Neural crest cell (in vitro differentiated cells): Measurements from ENCODE around the gene ITGAE. TPM values are rescaled to one million over a fixed set of nuclear protein-coding genes. Genes with fewer than 3 reads are reported as not detected.

Experiments used
- DNase-seq: peaks from one replicate; pipeline ENCODE4 v3.0.0; 2021; ENCODE audit warnings: low read depth, mixed read lengths, low spot score
- H3K27ac Mint-ChIP-seq: one replicate; pipeline ENCODE4 v1.8.0; 2021; ENCODE audit warnings: mild to moderate bottlenecking, mixed read lengths; ENCODE audit not compliant: unreplicated experiment
- H3K27me3 Mint-ChIP-seq: 2 replicates; pipeline ENCODE4 v1.8.0; 2021; ENCODE audit warnings: low read depth, mild to moderate bottlenecking, mixed read lengths
- H3K36me3 Mint-ChIP-seq: 2 replicates; pipeline ENCODE4 v1.8.0; 2021; ENCODE audit warnings: low read depth, mild to moderate bottlenecking, mixed read lengths
- H3K4me1 Mint-ChIP-seq: 2 replicates; pipeline ENCODE4 v1.8.0; 2021; ENCODE audit warnings: mixed read lengths
- H3K4me3 Mint-ChIP-seq: one replicate; pipeline ENCODE4 v1.8.0; 2021; ENCODE audit warnings: mild to moderate bottlenecking, mixed read lengths
- H3K9me3 Mint-ChIP-seq: 2 replicates; pipeline ENCODE4 v1.8.0; 2021; ENCODE audit warnings: mixed read lengths
- total RNA-seq: library from RNA; stranded (reverse); gene quantifications from 2 replicates; pipeline ENCODE4 v1.2.1, GENCODE V29; 2021
- TF ChIP-seq, protein P1 (sequence below): fragments of 200-600 bp; sonication (generic); conservative IDR thresholded peaks from 2 replicates; pipeline ENCODE4 v1.5.0; 2021; ENCODE audit warnings: antibody characterized with exemption, mild to moderate bottlenecking

The ITGAE gene
- total RNA-seq, 1 donor from 2014 or later: 43.1 TPM

DNA sequence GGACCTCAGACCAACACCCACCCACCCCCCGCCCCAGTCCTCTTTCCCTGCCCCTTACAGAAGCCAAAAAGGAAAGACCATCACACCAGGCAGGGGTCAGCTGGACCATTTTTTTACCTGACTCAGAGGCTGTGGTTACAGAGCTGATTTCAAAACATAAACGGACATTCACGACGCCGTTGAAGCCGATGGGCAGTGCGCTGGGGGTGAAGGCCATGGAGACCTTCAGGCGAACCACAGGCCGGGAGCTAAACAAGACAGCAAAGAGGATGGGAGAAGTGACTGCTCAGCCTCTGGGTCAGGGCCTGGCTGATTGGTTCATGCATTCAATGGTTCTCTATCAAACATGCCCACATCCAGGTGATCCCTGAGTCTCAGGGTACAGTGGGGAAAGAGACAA is 53.2 kb downstream of the ITGAE start:
- no peaks in the 10 kb centered on the region for H3K9me3 Mint-ChIP-seq
- no peak for DNase-seq
- TF ChIP-seq, protein P1, sequence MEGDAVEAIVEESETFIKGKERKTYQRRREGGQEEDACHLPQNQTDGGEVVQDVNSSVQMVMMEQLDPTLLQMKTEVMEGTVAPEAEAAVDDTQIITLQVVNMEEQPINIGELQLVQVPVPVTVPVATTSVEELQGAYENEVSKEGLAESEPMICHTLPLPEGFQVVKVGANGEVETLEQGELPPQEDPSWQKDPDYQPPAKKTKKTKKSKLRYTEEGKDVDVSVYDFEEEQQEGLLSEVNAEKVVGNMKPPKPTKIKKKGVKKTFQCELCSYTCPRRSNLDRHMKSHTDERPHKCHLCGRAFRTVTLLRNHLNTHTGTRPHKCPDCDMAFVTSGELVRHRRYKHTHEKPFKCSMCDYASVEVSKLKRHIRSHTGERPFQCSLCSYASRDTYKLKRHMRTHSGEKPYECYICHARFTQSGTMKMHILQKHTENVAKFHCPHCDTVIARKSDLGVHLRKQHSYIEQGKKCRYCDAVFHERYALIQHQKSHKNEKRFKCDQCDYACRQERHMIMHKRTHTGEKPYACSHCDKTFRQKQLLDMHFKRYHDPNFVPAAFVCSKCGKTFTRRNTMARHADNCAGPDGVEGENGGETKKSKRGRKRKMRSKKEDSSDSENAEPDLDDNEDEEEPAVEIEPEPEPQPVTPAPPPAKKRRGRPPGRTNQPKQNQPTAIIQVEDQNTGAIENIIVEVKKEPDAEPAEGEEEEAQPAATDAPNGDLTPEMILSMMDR: no peak
- H3K36me3 Mint-ChIP-seq: no peaks in the 10 kb centered on the region
- H3K27me3 Mint-ChIP-seq: no peaks in the 10 kb centered on the region
- H3K4me3 Mint-ChIP-seq: no peak overlapping the region
- H3K27ac Mint-ChIP-seq: peak overlapping the region; percentile 75
- H3K4me1 Mint-ChIP-seq: no peaks in the 10 kb centered on the region

DNA sequence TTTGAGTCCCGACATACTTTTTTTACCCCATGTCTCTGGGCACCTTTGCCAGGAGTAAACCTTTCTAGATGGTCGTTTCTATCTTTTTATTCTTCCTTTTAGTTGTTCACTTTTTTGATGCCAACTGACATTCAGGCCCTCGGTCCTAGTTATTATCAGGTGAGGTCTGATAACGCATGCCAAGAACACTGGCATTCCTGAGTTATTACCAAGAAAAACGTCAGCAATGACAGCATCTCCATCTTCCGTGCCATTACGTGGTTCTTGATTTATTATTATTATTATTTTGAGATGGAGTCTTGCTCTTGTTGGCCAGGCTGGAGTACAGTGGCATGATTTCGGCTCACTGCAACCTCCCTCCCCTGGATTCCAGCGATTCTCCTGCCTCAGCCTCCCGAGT is 55.9 kb downstream of the ITGAE start:
- TF ChIP-seq, protein P1: no peak
- no peaks in the 10 kb centered on the region for H3K4me1 Mint-ChIP-seq
- H3K9me3 Mint-ChIP-seq: no peaks in the 10 kb centered on the region
- no peak overlapping the region for H3K27ac Mint-ChIP-seq
- H3K27me3 Mint-ChIP-seq: no peaks in the 10 kb centered on the region
- H3K4me3 Mint-ChIP-seq: no peak overlapping the region
- H3K36me3 Mint-ChIP-seq: no peaks in the 10 kb centered on the region
- DNase-seq: no peak

DNA sequence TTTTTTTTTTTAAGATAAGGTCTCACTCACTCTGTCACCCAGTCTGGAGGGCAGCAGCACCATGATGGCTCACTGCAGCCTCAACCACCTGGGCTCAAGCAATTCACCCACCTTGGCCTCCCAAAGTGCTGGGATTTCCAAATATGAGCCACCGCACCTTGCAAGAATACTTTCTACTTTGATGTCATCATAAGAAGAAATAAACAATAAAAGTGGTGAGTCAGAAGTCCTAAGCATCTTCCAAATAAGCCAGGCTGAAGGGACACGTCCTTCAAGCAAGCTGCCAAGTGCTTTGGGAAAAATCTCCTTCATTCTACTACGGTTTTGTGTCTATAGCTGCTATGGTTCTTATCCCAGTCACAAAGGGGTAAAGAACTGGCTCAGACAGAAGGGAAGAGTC is 57.0 kb downstream of the ITGAE start:
- Mint-ChIP-seq H3K27ac (no peak overlapping the region), H3K9me3 (no peaks in the 10 kb centered on the region), H3K27me3 (no peaks in the 10 kb centered on the region), H3K36me3 (no peaks in the 10 kb centered on the region), H3K4me3 (no peak overlapping the region), H3K4me1 (no peaks in the 10 kb centered on the region)
- TF ChIP-seq, protein P1: no peak
- no peak for DNase-seq

DNA sequence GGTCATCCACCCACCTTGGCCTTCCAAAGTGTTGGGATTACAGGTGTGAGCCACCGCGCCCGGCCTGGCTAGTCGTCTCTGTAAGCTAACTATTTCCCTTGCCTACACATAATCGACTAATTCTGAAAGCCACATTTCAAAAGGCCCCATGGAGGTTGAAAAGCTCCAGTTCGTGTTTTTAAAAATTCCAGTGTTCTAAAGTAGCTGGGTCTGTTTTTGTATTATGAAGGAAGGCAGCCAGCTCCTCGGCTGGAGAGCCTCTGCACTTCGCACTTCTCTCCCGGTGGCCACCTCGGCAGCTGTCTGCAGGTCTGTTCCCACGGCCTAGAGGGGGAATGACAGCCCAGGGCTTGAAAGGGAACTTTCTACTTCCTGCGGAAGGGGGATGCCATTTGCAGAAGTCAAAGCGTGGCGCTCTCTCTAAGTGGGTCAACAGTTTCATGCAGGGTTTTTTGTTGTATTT is 60.3 kb downstream of the ITGAE start:
- Mint-ChIP-seq H3K27ac (no peak overlapping the region), H3K4me3 (no peak overlapping the region), H3K9me3 (no peaks in the 10 kb centered on the region), H3K36me3 (no peaks in the 10 kb centered on the region), H3K4me1 (peaks cover 16% of the 10 kb centered on the region), H3K27me3 (peaks cover 14% of the 10 kb centered on the region)
- TF ChIP-seq, protein P1: no peak
- no peak for DNase-seq

DNA sequence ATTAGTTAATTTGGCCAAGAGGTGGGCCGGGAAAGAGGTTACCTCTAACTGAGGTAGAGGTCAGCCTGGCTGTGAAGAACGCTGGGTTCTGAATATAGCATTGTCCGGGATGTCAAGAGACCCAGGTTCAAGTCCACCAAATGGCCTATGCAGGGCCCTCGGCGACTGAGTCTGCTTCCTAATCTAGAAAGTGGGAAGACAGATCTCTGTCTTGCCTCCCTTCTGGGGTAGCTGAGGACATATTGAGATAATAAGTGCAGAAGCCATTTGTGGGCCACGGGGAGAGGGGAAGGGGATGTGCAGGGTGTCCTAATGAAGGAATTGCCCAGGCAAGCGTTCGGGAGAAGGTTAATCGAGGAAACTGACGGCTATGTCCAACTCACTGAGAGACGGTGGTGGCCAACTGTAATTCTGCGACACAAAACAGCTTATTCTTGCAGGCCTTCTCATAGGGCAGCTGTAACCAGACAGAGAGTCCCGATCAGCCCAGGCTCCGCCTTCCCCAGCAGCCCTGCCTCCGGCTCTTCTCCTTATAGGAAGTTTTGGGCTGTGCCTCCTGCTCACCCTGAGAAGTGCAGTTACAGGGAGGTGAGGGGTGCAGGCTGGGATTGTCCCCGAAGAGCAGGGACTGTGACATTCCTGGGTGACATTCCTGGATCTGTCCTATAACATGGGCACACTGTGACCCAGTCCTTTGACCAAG is 61.4 kb downstream of the ITGAE start:
- H3K27ac Mint-ChIP-seq: no peak overlapping the region

More for the DNA sequence above, 61.4 kb downstream of the ITGAE start:
- peaks cover 14% of the 10 kb centered on the region for H3K27me3 Mint-ChIP-seq
- DNase-seq: no peak
- H3K36me3 Mint-ChIP-seq: no peaks in the 10 kb centered on the region
- TF ChIP-seq, protein P1: no peak
- H3K4me3 Mint-ChIP-seq: no peak overlapping the region
- peaks cover 16% of the 10 kb centered on the region for H3K4me1 Mint-ChIP-seq
- no peaks in the 10 kb centered on the region for H3K9me3 Mint-ChIP-seq
